Stimulated activated CD4-positive, alpha-beta T cell treated with anti-CD3 and anti-CD28 coated beads, Interleukin-1b, Interleukin-23, amount 100 ng/mL, for 1 hour (primary cell): ENCODE measurements around the gene CTU2.

Experiments
- DNase-seq, 2 donors: peaks; one replicate each; pipeline ENCODE4 v3.0.0-alpha.2; 2020; ENCODE audit warnings: low read depth in 2 of 2

The CTU2 gene

DNA sequence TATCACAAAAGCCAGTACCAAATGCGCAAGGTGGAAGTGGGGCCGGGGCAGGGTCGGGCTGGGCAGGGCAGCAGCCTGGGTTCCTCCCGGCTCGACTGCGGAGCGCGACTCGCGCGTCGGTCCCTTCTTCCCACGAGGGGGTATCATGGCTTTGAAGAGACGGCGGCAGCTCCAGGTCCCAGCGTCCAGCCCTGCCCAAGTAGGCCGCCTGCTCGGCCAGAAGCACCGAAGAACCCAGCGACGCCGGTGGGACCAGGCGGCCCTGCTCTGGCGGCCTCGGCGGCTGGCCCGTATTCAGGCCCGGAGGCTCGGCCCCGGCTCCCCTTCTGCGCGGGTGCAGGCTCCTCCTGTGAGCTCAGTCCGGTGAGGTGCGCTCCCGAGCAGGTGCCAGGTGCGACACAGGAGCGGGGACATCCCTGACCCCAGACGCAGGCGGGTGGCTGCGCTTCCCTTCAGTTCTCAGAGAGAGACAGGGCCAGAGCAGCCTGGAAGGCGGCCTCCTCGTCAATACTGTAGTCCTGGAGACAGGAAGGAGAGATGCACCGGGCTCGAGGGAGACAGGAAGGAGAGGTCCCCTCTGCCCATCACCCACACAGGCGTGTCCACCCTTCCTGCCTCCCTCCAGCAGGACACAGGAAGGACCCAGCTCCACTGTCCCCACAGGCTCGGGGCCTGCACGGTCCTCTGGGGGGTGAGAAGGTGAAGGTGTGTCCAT is 9.0 kb upstream of the CTU2 start:
- DNase-seq, result no peak

DNA sequence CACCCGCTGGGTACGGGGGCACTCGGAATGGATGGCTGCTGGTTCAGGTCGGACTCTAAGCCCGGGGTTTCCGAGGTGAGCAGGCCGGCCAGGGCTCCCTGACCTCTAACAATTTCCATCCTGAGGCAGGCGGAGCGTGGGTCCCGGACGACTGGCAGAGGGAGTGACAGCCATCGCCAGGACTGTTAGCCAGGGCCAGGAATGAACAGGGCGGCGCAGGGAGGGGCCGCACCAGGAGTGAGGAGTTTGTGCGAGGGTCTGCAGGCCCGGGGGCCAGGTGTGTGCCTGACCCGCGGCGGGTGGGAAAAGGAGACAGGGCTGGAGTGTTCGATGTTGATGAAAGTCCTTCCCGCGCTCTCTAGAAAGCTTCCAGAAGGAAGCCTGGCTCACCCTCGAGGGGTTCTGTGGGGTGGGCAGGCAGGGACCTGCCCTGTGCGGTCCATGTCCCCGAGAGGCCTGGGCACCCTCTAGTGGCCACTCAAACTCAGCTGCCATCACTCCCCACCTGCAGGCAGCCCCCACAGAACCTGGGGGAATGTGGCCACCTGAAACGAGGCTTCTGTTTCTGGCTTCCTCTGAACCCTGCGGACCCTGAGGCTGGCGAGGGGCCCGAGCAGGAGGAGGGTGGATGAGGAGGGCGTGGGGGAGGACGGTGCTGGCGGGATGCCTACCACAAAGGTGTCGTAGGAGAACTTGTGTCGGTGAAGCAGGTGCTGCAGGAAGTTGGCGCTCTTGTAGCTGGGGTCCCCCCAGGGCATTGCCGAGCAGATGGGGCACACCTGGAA is 8.3 kb upstream of the CTU2 start:
- no peak for DNase-seq

DNA sequence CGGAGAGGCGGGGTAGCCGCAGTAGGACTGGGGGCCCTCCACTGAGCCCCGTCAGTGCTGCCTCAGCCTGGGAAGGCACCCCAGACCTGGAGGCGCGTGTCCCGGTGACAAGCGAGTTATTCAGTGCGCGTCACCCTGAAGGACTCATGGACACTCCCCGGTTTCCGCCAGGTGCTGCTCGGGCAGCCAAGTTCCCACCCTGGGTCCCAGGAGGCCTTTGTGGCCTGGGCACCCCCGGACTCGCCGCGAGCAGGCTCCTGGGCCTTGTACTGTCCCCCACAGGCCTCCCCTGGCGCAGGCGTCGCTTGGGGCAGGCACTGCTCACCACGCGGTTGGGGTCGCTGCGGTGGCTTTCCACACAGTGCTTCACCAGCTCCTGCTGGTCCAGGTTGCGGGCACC is 7.7 kb upstream of the CTU2 start:
- no peak for DNase-seq

DNA sequence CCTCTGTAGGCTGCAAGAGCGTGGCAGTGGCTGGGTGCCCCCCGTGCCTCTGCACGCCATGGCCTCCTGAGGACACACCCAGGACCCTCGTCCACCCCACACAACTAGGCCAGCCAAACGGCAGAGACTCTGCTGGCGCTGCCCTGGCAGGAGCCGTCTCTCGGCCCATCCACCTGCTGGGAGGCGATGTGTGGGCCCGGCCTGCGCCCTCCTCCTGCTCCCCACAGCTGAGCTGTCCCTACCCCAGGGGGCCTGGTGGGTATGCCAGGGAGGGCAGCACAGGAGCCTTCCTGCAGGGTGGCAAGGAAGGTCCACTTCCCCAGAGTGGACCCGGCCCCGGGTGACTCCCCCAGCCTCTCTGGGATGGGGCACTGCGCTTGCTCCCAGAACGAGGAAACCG is 7.1 kb upstream of the CTU2 start:
- DNase-seq, result no peak

DNA sequence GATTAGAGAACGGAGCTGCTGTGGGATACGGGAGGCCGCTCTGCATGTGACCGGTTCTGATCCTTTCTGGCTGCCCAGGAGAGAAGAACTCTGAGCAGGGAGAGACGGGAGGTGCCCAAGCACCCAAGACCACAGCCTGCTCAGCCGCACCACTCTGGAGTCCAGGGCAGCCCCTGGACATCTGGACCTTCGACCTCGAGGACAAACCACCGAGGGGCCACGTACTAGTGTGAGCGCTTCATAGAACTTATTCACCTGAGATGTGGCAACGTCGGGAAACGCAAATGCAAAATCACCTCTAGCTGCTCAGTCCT is 6.0 kb upstream of the CTU2 start:
- no peak for DNase-seq

DNA sequence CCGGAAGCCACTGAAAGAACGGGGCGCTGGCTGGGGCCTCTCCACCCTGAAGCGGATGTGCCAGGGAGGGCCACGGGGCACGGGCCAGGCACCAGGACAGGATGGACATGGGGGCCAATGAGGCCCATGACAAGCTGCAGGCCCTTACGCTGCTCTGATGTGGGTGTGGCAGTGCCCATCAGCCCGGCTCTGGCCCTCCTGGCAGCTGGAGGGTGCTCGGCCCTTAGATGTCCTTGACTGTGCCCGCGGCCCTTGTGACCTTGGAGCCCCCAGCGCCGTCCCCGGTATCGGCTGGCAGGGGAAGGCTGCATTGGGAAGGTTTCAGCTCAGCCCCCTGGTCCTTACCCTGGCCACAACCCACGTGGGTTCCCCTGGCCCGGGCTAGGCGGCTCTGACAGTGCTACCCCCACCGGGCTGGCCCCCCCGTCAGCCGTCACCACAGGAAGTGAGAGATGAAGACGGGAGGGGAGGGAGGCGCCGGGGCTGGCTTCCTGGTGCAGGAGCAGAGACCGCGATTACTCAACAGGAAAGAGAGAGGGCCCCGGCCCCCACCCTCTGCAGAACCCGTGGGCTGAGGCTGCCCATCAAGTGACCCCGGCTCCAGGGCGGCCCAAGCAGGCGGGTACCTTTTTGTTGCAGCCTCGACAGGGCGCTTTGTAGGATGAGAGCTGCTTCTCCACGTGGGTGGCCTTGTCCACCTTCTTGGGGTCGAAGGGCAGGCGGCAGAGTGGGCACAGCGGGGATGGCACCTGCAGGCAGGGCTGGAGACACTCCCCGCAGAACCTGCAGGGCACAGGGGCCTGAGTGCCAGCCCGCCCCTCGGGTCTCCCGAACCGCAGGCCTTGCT is 5.4 kb upstream of the CTU2 start:
- DNase-seq, result peak; percentile 80 to 88

DNA sequence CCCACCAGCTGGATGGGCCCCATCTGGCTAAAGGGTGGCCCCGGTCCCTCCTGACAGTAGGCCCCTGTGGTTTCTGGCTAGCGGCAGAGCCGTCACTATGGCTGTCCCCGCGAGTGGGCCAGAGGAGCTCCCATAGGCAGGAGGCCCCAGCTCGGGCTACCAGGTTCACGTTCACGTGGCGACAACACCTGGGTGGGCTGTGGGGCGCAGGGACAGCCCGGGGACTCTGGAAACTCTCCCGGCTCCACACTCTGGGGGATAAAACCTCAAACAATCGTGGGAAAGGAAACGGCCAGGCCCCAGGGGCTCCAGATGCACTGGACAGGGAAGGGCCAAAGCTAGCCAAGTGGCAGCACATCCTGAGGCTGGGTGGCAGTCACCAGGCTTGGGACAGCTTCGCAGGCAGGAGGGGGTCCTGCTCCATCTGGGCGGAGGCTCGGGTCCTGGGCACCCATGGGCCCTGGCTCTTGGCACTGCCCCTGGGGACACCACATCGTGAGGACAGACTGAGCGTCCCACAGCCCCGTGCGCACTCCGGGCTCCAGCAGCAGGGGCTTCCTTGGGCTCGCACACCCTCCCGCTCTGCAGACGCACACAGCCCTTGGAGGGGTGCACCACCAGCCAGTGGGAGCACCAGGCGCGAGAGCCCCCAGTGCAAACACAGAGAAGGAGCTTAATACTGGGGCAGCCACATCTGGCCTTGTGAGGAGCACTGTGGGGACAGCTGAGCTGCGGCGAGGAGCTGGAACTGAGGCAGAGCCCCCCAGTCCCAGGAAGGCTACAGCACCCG is 4.5 kb upstream of the CTU2 start:
- no peak for DNase-seq

DNA sequence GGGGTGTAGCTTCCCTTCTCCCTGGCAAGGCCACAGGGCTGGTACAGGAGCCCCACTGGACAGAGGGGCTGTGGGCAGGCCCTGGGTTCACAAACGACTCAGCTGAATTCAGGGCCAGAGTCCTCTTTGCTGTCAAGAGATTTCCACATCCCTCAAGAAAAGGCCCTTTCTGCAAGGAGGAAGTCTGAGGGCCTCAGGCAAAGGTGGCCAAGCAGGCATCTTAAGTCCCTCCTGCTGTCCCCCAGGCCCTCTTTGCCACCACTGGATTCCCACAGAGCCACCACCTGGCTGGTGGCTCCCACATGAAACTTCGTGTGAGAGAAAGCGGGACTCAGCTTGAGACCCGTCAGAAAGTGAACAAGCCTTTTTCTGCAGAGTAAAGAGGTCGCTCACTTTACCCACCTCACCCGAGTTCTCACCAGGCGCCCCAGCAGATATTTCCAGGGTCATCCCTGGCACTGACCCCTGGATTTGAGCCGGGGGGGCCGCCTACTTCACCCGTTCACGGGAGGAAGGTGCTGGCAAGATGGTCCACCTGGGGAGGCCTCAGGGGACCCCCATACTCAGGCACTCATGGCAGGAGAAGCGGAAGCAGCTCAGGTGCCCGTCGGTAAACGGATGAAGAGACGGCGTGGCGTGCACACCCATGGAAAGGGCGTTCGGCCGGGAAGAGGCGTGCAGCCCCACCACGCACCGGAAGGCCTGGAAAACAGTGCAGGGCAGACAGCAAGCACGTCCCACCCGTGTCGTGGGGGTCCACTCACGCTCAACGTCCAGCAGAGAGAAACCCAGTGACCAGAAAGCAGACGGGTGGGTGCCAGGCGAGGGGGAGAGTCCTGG is 3.7 kb upstream of the CTU2 start:
- DNase-seq, result no peak

DNA sequence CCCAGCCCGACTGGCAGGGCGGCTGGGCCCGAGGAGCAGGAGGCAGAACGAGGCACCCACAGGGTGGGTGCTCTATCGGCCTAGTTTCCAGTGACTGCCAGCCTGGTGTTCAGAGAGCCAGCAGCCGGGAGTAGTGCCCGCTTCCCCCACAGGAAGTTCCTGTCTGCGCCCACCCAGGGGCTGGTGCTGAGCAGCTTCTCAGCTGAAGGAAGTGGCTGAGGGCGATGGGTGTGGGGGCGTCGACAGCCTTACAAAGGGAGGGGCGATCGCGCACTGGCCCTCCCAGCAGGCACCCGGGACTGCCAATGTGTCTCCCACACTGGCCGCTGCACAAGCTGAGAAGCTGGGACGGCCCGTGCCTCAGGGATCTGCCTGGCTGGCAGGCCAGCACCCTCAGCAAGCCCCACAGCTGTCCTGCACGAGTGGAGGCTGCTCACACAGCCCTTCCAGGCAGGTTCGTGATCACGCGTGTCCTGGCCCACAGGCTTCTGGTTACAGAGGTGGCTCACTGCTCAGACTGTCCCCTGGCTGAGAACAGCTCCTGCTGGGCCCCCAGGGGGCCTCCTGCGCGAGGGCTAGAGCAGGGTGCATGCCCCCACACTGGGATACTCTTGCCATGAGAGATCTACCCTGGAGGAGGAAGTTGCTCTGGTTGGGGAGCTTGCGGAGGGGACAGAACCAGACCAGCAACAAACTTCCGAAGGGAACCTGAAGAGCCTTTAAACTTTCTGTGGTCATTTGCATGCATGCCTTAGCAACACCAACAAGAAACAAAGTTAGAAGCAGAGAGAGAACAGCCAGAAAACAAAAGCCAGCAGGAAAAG is 2.6 kb upstream of the CTU2 start:
- peak in 1 of 2 donors; percentile 29 for DNase-seq

DNA sequence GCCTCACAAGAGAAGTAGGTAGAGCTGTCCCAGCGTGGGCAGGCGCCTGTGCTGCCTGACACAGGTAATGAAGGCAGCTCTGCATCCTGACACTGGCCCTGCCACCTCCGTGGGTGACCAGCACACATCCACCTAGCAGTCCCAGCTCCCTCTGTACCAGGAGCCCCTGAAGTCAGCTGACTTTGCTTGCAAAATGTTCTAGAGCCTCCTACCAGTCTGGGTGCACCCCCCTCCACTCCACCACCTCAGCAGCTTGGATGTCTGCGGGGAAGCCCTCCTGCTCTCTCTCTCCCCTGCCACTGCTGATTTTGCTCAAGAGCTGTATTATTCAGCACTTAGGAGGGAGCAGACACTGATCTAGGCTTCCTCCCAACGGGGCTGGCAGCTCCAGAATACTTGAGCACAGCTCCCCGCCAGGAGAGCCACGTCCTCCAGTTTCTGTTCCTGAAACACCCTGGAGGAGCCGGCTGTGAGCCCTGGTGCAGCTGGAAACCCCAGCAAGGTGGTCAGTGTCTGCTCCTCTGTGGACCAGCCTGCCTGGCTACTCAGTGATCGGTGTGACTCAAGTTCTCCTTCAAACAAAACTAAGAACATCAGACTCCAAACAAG is 1.1 kb upstream of the CTU2 start:
- DNase-seq, result no peak

DNA sequence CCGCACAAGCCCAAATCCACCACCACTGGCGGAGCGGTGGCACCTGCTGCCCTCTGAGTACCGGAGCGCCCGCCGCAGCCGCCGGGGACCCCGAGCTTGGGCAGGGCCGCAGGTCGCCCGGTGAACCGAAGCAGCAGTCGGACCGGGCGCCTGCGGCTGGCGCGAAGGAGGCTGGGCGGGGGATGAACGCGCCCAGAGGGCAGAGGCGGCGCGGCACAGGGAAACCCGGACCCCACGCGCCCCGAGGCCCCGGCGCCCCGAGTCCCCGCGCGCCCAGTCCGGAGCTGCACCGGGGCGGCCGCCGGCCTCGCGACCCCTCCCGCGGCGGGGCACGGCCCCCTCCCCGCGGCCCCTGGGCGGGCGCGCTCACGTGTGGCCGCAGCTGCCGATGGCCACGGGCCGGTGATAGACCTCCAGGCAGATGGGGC is 488 bp upstream of the CTU2 start:
- no peak for DNase-seq

DNA sequence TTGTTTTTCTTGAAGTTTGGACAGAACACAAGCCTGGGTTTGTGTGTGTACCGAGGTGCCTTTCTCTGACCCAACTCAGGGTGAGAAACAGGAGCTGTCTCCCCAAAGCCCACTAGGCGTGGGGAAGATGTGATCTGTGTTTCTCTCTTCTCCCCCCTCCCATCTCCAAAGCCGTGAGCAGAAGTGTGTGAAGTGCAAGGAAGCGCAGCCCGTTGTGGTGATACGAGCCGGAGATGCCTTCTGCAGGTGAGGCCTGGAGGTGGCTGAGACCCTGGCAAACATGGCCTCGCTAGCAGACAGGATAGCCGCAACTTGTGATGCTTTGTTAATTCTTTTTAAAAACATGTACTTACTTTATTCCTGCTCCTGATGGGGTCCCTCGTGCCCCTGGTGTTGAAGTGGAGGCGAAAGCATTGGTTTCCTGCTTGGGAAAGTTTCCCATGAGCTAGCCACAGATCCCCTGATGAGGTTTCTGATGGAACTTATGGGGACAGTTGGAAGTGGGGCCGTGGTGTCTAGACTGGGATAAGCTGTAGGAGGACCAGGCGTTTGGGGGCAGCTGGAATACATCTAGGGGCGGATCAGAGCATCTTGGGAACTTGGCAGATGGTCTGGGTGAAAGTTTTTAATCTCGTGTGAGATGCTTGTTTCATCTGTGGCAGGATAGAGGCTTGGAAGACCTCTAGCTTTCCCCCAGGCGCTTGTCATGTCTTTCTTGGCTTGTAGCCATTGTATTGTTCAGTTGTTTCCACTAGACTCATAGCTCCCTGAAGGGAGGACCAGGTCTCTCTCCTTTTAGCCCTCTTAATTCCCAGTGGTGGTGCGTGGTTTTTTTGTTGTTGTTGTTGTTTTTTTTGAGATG is 893 bp downstream of the CTU2 start:
- no peak for DNase-seq

DNA sequence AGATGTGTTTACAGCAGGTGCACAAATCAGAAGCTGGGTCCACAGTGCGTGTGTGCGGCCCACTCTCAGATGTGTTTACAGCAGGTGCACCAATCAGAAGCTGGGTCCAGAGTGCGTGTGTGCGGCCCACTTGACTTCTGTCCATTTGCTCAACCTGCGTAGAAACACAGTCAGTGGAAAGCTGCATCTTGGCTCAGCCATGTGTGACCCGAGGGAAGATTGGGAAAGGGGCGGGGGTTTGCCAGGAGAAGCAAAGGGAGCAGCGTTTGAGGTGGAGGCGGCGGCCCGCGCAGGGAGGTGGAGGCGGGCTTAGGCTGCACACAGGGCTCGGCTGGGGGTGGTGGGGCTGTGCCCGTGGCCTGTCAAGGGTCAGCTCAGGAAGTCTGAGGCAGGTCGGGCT is 4.3 kb downstream of the CTU2 start:
- no peak for DNase-seq

DNA sequence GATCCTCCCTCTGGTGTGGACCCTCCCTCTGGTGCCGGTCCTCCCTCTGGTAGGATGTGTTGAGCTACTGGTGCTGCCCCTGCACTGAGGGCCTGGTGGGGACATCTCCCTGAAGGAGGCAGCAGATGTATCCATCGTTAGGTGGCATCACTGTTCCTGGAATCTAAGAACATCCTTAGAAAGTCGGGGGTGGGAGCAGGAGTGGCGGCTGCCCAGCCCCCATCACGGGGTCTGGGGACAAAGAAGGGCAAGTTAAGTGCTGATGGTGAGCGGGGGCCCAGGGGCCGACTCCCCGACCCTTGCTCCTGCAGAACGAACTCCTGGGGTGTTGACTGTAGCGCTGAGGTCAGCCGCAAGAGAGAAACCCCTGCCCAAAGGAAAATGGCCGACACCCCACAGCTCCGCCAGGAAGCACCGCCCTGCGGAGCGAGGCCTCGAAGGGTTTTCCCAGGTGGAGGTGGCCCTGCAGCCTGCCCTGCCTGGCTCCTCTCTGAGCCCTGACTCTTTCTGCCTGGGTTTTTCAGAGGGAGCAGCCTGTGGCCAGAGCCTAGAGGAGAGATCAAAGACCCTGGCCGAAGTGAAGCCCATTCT is 5.5 kb downstream of the CTU2 start:
- DNase-seq, result no peak

DNA sequence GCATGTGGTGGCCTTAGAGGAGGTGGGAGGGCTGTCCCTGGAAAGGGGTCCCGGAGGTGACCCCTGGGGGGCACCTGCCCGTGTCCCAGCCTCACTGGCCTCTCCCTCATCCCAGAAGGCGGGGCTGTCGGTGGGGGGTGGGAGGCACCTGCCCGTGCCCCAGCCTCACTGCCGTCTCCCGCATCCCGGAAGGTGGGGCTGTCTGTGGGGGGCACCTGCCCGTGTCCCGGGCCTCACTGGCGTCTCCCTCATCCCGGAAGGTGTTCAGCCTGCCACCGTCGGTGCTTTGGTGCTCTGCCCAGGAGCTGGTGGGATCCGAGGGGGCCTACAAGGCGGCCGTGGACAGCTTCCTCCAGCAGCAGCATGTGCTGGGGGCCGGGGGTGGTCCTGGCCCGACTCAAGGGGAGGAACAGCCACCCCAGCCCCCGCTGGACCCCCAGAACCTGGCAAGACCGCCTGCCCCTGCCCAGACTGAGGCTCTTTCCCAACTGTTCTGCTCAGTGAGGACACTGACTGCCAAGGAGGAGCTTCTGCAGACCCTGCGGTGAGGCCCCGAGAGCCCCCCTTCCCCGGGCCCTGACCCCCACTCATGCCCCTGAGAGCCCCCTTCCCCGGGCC is 6.2 kb downstream of the CTU2 start:
- DNase-seq, result no peak

DNA sequence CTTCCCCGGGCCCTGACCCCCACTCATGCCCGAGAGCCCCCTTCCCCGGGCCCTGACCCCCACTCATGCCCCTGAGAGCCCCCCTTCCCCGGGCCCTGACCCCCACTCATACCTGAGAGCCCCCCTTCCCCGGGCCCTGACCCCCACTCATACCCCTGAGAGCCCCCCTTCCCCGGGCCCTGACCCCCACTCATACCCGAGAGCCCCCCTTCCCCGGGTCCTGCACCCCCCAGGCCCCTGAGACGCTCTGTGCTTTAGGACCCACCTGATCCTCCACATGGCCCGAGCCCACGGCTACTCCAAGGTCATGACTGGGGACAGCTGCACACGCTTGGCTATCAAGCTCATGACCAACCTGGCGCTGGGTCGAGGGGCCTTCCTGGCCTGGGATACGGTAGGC is 6.8 kb downstream of the CTU2 start:
- no peak for DNase-seq

DNA sequence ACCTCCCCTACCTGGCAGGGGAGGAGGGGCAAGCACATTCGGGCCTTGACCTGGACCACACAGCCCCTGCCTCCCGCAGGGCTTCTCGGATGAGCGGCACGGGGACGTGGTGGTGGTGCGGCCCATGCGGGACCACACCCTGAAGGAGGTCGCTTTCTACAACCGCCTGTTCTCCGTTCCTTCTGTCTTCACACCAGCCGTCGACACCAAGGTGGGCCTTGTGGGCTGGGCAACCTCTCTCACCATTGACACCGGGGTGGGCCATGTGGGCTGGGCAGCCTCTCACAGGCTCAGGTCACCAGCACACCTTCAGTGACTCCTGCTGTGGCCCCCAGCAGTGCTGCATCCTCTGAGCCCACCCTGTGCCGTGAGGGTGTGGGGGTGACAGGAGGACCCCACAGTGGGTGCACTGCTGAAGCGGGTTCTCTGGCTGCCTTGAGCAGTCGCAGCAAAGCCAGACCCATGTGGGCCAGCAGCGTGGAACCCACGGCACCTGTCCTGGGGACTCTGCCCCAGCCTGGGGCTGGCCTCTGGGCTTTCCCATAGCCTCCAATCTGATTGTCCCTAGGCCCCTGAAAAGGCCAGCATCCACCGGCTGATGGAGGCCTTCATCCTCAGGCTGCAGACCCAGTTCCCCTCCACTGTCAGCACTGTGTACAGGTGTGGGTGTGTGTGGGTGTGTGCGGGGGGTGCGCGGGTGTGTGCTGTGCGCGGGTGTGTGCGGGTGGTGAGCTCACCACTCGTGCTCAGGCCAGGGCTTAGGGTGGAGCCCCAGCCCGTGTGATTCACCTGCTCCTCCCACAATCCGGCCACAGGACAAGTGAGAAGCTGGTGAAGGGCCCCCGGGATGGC is 7.5 kb downstream of the CTU2 start:
- DNase-seq, result no peak
